ENCODE measurements around the gene MAGEB3. TPM values are rescaled to one million over a fixed set of nuclear protein-coding genes. Genes with fewer than 3 reads are reported as not detected.
"Not testable (repeated sequence)": the region's sequence is repeated elsewhere in the genome, so short reads cannot be mapped to it uniquely, and the experiment has no call there.

MAGEB3 gene
- polyA plus RNA-seq (2013, experiment 1 of 2; ENCODE audit: insufficient read length), result not detected
- not detected for polyA plus RNA-seq (2013, experiment 2 of 2; ENCODE audit: insufficient read length)

- no peak for DNase-seq
Observed at GRCh38 chrX:30230395-30230794, at the start of gene MAGEB3. Gene MAGEB3 (plus strand): TSS chrX:30230657. CDS start chrX:30235925, 5,268 bp downstream.

DNA sequence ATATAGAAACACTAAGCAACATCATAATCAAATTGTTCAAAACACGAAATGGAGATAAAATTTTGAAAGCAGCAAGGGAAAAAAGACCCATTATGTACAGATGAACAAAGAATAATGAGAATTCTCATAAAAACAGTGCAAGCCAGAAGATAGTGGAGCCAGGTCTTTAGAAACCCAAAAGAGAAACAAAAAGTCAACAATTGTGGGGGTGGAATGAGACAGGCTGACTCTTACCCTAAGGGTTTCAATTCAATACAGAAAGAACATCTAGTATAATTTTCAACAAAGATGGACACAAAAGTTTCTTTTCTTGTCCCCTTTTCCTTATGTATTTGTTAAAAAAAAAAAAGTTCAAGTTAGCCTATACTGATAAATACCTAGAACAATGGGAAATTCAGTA, 49.1 kb upstream of the MAGEB3 start:
- no peak for DNase-seq

DNA sequence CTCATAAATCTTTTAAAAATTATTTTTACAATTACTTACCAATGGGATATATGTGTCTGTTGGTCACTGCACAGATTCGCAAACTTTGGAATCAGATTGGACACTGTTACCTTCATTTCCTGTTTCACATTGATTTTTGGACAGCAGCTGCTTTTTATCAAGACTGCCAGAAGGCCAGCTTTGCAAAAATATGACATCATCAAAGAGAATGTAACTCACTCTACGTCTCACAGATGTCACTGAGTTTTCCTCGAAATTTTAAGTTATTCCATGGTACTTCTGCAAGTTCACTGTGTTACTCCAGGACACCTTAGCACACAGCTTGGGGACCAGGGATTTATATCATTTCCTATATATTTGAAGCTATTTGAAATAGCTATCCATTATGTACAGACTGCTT, 46.9 kb upstream of the MAGEB3 start:
- DNase-seq, result no peak

DNA sequence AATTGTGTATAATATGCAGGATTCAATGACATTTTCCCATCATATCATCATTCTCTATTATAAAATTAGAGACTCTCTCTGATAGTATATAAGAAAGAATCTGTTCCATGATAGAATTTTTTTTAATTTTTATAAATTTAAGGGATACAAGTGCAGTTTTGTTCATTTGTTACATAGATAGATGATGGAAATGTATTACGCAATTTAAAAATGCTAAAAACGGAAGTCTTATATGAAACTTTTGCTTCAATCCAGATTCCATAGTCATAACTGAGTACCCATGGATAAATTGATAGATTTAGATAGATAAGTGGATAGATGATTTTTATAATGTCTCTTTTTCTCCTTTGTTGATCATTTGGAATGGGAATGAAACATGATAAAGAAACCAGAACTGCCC, 40.0 kb upstream of the MAGEB3 start:
- DNase-seq, result no peak

DNA sequence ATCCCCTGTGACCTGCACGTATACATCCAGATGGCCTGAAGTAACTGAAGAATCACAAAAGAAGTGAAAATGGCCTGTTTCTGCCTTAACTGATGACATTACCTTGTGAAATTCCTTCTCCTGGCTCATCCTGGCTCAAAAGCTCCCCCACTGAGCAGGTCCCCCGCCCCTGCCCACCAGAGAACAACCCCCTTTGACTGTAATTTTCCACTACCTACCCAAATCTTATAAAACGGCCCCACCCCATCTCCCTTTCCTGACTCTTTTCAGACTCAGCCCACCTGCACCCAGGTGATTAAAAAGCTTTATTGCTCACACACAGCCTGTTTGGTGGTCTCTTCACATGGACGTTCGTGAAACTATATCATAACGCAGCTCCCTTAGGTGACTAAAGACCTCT, 36.5 kb upstream of the MAGEB3 start:
- DNase-seq, result not testable (repeated sequence)

- peak; percentile 12 for DNase-seq
Observed at GRCh38 chrX:30196322-30196721, 34.1 kb upstream of the MAGEB3 start.

GRCh38 chrX:30212172-30212571, 18.3 kb upstream of the MAGEB3 start:
- no peak for DNase-seq

DNA sequence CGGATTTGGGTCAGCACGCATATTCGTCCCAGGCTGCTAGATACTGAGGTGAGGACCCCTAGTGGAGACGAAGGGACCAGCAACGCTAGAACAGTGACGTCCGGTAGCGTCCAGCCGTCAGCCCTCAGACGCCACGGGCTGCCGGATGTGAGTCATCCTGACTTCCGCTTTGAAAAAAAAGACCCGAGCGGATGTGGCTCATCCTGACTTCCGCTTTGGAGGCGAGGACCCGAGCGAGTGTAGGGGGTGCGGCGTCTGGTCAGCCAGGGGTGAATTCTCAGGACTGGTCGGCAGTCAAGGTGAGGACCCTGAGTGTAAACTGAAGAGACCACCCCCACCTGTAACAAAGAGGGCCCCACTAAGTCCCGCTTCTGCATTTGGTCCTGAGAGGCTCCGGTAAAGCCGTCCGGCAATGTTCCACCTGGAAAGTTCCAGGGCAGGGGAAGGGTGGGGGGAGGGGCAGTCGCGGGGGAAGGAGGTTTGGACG, 15.1 kb upstream of the MAGEB3 start, which contains the start of gene MAGEB2:
TSS of gene MAGEB2 (plus strand) at position 207 of the 487 bp plus-strand sequence. CDS start 3,018 bp downstream, outside the sequence.
- no peak for DNase-seq

- no peak for DNase-seq
Observed at GRCh38 chrX:30217465-30217864, 13.0 kb upstream of the MAGEB3 start.

DNA sequence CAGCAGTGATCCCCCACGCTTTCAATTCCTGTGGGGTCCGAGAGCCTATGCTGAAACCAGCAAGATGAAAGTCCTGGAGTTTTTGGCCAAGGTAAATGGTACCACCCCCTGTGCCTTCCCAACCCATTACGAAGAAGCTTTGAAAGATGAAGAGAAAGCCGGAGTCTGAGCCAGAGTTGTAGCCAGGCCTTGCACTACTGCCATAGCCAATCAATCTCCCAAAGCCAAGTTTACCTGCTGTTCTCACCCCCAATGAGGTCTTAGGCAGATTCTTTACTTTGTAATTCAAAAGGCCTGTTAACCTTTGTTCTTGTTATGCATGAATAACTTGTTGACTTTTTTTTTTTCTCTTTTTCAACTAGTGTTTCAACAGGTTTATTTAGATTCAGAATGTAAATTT, 11.1 kb upstream of the MAGEB3 start:
- no peak for DNase-seq

DNA sequence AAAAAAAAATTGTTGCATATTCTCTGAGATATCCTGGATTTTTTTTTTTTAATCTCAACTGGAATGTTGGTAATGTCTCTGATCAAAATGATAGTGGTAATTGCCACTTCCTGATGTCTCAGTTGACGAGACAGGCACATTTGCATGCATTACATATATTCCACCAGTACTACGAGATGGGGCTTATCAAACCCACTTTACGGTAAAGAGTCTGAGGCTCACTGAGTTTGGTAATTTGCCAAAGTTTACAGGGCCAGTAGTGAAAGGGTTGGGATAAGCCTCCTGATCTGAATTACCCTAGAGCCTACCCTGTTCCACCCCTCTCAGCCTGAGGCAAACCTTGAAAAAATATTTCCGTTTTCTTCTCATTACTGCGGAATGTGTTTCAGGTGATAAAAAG, 9.8 kb upstream of the MAGEB3 start:
- DNase-seq, result no peak

DNA sequence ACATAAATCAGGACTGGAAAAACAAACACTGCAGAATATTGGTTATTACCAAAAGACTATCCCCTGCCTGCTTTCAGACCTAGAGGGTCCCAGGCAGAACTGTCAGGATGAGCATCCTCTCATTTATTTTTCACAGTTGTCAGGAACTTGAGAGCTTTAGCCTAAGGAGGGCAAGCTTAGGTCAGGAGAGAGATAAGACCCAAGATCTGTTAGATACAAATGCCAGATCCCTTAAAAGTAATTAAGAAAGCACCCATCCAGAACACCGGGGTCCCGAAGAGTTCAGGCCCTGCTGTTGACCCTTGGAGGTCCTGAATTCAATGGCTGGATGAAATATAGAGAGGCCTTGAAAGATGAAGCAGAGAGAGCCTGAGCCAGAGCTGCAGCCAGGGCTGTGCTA, 5.9 kb upstream of the MAGEB3 start:
- DNase-seq, result no peak

- DNase-seq, result no peak
Observed at GRCh38 chrX:30228526-30228925, 1.9 kb upstream of the MAGEB3 start.

DNA sequence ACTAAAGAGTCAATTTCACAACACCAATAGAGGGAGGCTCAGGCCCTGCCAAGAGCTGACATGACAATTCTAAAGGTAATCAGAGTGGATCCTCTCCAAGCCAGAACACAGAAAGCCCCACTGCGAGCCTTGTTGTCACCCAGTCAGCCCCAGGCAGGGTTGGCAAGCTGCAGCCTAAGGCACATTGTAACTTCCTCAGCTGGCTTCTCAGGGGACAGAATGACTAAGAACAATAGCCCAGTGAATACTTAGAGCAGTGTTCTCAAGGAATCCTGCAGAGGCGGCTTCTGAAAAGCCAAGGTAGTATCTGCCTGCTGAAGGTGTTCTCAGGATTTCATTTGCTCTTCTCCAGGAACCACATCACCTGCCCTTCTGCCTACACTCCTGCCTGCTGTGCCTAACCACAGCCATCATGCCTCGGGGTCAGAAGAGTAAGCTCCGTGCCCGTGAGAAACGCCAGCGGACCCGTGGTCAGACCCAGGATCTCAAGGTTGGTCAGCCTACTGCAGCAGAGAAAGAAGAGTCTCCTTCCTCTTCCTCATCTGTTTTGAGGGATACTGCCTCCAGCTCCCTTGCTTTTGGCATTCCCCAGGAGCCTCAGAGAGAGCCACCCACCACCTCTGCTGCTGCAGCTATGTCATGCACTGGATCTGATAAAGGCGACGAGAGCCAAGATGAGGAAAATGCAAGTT, 11.4 kb downstream of the MAGEB3 start, which contains the start of gene MAGEB4:
TSS of gene MAGEB4 (plus strand) at position 277 of the 692 bp plus-strand sequence. CDS start at position 413, 136 bp downstream.
- DNase-seq, result no peak

DNA sequence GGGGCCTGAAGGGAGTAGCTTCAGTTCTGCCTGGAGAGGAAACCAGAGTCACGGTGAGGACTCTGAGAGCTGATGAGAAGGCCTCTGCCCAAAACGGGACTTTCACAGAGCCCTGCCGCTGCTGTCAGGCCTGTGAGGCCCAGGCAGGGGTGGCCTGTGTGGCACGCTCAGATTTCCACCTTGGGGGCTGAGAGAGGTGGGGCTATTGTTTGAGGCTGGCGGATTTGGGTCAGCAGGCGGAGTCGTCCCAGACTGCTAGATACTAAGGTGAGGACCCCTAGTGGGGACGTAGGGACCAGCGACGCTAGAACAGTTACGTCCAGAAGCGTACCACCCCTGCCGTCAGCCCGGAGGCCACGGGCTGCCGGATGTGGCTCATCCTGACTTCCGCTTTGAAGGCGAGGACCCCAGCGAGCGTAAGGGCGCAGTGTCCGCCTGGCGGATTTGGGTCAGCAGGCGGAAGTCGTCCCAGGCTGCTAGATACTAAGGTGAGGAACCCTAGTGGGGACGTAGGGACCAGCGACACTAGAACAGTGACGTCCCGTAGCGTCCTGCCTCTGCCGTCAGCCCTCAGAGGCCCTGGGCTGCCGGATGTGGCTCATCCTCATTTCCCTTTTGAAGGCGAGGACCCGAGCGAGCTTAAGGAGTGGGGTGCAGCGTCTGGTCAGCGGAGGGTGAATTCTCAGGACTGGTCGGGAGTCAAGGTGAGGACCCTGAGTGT, 16.5 kb downstream of the MAGEB3 start, which contains the start of gene MAGEB1:
TSS of gene MAGEB1 (plus strand) at position 378 of the 721 bp plus-strand sequence. CDS start 3,348 bp downstream, outside the sequence.
- no peak for DNase-seq

DNA sequence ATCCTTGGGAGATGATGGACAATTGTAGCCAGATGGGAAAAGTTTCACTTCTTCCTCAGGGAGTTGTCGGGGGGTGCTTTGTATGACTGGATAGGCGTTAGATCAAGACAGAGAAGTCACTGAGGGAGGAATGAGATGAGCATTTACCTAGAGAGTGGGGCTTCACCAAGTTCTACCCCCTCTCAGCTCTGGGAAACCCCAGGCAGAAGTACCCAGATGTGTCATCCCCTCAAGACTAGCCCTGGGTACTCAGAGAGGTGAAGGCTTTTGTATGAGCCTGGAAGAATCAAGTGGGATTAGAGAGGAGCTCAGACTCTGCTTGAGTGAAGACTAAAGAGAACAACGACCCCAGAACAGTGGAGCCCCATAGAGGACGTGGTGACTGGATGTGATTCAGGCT, 18.4 kb downstream of the MAGEB3 start:
- no peak for DNase-seq

DNA sequence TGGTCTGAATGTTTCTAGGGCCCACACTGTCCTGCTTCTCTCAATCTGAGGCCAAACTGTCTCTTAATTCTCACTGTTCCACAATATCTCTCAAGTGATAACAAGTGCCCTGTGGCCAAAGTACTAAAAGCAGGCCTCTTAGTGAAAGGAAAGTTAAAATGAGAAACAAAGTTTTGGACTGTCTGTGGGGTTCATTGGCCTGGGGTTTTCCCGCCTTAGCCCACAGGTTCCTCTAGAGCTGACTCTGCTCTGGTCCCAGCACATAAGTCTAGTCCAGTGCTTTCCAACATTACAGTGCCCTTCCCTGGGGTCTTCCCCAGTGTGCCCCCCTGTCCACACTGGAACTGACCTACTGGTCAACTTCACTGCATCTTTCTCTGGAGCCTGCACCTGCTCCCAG, 22.8 kb downstream of the MAGEB3 start:
- DNase-seq, result no peak

DNA sequence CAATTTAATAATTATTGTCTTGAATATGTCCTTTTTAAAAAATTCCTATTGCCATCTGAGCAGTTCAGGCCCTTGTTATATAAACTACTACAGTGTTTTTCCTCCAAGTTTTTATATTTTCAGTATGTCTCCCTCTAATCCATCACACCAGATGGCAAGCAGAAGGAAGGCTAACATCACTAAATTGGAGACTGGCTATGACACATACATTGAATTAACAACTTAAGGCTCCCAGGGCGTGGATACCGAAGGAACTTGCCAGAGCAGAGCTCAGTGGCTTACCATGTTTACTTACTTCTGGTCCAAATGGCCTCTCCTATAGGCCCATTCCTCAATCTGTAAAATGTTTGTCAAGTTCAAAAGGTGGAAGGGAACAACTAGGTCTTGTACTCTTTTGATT, 29.5 kb downstream of the MAGEB3 start:
- no peak for DNase-seq

DNA sequence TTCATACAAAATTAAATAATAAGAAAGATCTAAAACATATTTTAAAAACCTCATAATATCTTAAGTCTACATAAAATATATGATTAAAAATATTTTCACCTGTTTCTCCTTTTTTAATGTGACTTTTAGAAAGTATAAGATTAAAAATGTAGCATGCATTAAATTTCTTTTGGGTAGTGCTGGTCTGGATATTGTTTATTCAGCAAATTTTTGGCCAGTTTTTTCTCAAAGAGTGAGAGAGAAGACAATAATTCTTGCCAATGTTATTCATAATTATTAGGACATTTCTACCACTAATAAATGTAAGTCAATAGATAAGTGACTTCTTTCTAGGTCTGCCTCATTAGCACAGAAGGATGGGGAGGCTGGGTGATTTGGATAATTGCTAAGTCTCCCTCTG, 30.6 kb downstream of the MAGEB3 start:
- DNase-seq, result no peak

GRCh38 chrX:30262763-30263162, 32.3 kb downstream of the MAGEB3 start:
- DNase-seq, result no peak

DNA sequence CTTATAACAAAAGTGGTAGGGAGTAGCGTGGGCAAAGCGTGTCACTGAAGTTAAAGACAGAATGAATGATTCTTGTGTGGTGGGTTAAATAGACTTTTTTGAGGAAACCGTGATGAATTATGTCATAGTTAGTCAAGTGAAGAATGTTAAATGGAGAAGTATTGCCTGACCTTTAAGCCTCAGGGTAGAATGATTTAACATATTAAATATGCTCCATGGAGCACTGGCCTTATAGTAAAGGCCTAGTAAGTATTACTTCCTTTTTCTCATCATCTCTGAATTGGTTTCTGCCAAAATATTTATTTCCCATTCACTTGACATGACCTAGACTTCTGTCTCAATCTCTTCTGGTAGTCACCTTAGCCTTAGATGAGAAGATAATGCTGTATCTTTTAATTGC, 40.2 kb downstream of the MAGEB3 start:
- no peak for DNase-seq

GRCh38 chrX:30275498-30275897, 45.0 kb downstream of the MAGEB3 start:
- no peak for DNase-seq

- no peak for DNase-seq
Observed at GRCh38 chrX:30278365-30278764, 47.9 kb downstream of the MAGEB3 start.

- DNase-seq, result no peak
Observed at GRCh38 chrX:30280428-30280827, 50.0 kb downstream of the MAGEB3 start.
